Esophagus muscularis mucosa (tissue), 4 donors: Measurements from ENCODE around the gene PRXL2B. TPM values are rescaled to one million over a fixed set of nuclear protein-coding genes. Genes with fewer than 3 reads are reported as not detected.

Source experiments
- DNase-seq: peaks from one replicate; pipeline ENCODE4 v3.0.0-alpha.2; 2017; ENCODE audit errors: extremely low spot score
- H3K27ac ChIP-seq, 4 donors: fragments of 200-600 bp; sonication (generic); replicated peaks in 1 of 4; 1 replicate in 3 of 4; 2 replicates in 1 of 4; pipeline ENCODE4 v1.5.1; 2016 to 2019; ENCODE audit warnings: mild to moderate bottlenecking in 1 of 4
- H3K27me3 ChIP-seq, 4 donors: fragments of 200-600 bp; sonication (generic); one replicate each; pipeline versions ENCODE4 v1.5.1 to v1.6.0; 2016 to 2019
- H3K36me3 ChIP-seq, 4 donors: fragments of 200-600 bp; sonication (generic); one replicate each; pipeline ENCODE4 v1.5.1; 2016 to 2019
- H3K4me1 ChIP-seq, 4 donors: fragments of 200-600 bp; sonication (generic); one replicate each; pipeline ENCODE4 v1.5.1; 2016 to 2019
- H3K4me3 ChIP-seq, 4 donors: fragments of 200-600 bp; sonication (generic); 1 replicate in 2 of 4; 2 replicates in 2 of 4; pipeline ENCODE4 v1.5.1; 2016 to 2019; ENCODE audit warnings: mild to moderate bottlenecking in 4 of 4, moderate library complexity in 1 of 4
- H3K9me3 ChIP-seq, 4 donors: fragments of 200-600 bp; sonication (generic); 1 replicate in 3 of 4; 2 replicates in 1 of 4; pipeline ENCODE4 v1.5.1; 2016 to 2019
- CTCF ChIP-seq, 3 experiments: fragments of 200-600 bp in 2 of 3; fragments of 450-650 bp in 1 of 3; sonication (generic) in 2 of 3; IDR thresholded peaks; one replicate each; pipeline ENCODE4 v1.5.1; 2017 to 2019; ENCODE audit warnings: antibody characterized with exemption in 3 of 3, mild to moderate bottlenecking in 2 of 3, moderate library complexity in 1 of 3
- EP300 ChIP-seq: sonication (generic); formaldehyde crosslinking; IDR thresholded peaks from one replicate; pipeline ENCODE4 v1.6.1; 2017; ENCODE audit warnings: antibody characterized with exemption
- POLR2A ChIP-seq: fragments of 450-650 bp; IDR thresholded peaks from one replicate; pipeline ENCODE4 v1.6.1; 2017; ENCODE audit warnings: antibody characterized with exemption, moderate library complexity, mild to moderate bottlenecking, low read depth
- POLR2AphosphoS5 ChIP-seq, 2 donors: sonication (generic); formaldehyde crosslinking; IDR thresholded peaks; one replicate each; pipeline ENCODE4 v1.6.1; 2017; ENCODE audit warnings: antibody characterized with exemption in 2 of 2
- WGBS: methylation state at CpG from one replicate; pipeline ENCODE4 v1.1.5; 2018; 5-methylcytosine and 5-hydroxymethylcytosine counted together
- intact Hi-C: fragments of 100-400 bp; cut with DNase I; formaldehyde crosslinking; loops from one replicate; pipeline ENCODE4 v1.15.1; 2023
- total RNA-seq, 4 donors: library from RNA; depleted of rRNA; stranded (reverse); fragments of >200 nt; gene quantifications; one replicate each; pipeline versions ENCODE4 v1.1.0 to v1.2.1, GENCODE V29; 2016

The PRXL2B gene
- total RNA-seq, 4 donors from 2014 or later, result 7.9 to 18.8 (median 14.8) TPM

- no peak overlapping the region for H3K4me3 ChIP-seq
- H3K36me3 ChIP-seq, result no peaks in the 10 kb centered on the region
- 33% methylated on average over 6 of the region's 46 CpGs for WGBS
- H3K4me1 ChIP-seq, result peaks cover 4 to 14% (median 13%) of the 10 kb centered on the region in 4 donors
- no peaks in the 10 kb centered on the region for H3K9me3 ChIP-seq
- no peak for DNase-seq
- TF ChIP-seq CTCF (IDR thresholded peaks at IDR 0.05), result no peak
- TF ChIP-seq POLR2A, result no peak
- TF ChIP-seq POLR2AphosphoS5 (IDR thresholded peaks at IDR 0.05), result no peak
- no peak for TF ChIP-seq EP300
- peaks cover 0 to 95% (median 47%) of the 10 kb centered on the region in 4 donors for H3K27me3 ChIP-seq
- H3K27ac ChIP-seq, result no peak overlapping the region
- intact Hi-C loops, result no loop called here
These were observed 41.8 kb downstream of the PRXL2B start for GRCh38 chr1:2628191-2628932.

- Histone ChIP-seq H3K27ac (no peak overlapping the region), H3K27me3 (peaks cover 0 to 99% (median 51%) of the 10 kb centered on the region in 4 donors), H3K4me1 (peaks cover 4 to 21% (median 16%) of the 10 kb centered on the region in 4 donors), H3K4me3 (no peak overlapping the region), H3K9me3 (no peaks in the 10 kb centered on the region), H3K36me3 (no peaks in the 10 kb centered on the region)
- 4% methylated on average over 13 of the region's 64 CpGs for WGBS
- TF ChIP-seq POLR2A, result no peak
- TF ChIP-seq CTCF (IDR thresholded peaks at IDR 0.05), result no peak
- TF ChIP-seq EP300, result no peak
- TF ChIP-seq POLR2AphosphoS5 (IDR thresholded peaks at IDR 0.05), result no peak
- intact Hi-C loops, result no loop called here
- DNase-seq, result no peak
These were observed 42.5 kb downstream of the PRXL2B start for GRCh38 chr1:2628933-2629626.

- H3K4me1 ChIP-seq, result peaks cover 4 to 22% (median 16%) of the 10 kb centered on the region in 4 donors
- TF ChIP-seq POLR2AphosphoS5 (IDR thresholded peaks at IDR 0.05), result no peak
- no peak for TF ChIP-seq CTCF (IDR thresholded peaks at IDR 0.05)
- no peak for TF ChIP-seq POLR2A
- TF ChIP-seq EP300, result no peak
- H3K4me3 ChIP-seq, result no peak overlapping the region
- H3K27ac ChIP-seq, result no peak overlapping the region
- no peaks in the 10 kb centered on the region for H3K36me3 ChIP-seq
- WGBS, result 85% methylated on average over 16 of the region's 23 CpGs
- intact Hi-C loops, result no loop called here
- no peak for DNase-seq
- H3K27me3 ChIP-seq, result peaks cover 0 to 96% (median 53%) of the 10 kb centered on the region in 4 donors
- no peaks in the 10 kb centered on the region for H3K9me3 ChIP-seq
These were observed 43.3 kb downstream of the PRXL2B start for GRCh38 chr1:2629627-2630497.

GRCh38 chr1:2630498-2631135, 44.0 kb downstream of the PRXL2B start:
- H3K36me3 ChIP-seq, result no peaks in the 10 kb centered on the region
- H3K27ac ChIP-seq, result no peak overlapping the region
- 96% methylated on average over 34 of the region's 35 CpGs for WGBS
- intact Hi-C loops, result no loop called here
- DNase-seq, result no peak
- TF ChIP-seq POLR2A (no peak), EP300 (no peak), POLR2AphosphoS5 (IDR thresholded peaks at IDR 0.05) (no peak), CTCF (IDR thresholded peaks at IDR 0.05) (no peak)
- no peak overlapping the region for H3K4me3 ChIP-seq
- H3K9me3 ChIP-seq, result no peaks in the 10 kb centered on the region
- peaks cover 0 to 95% (median 56%) of the 10 kb centered on the region in 4 donors for H3K27me3 ChIP-seq
- peaks cover 4 to 22% (median 16%) of the 10 kb centered on the region in 4 donors for H3K4me1 ChIP-seq
